Fibroblast of peridontal ligament (primary cell): ENCODE measurements around the gene ZNF335.
"Not testable (repeated sequence)": the region's sequence is repeated elsewhere in the genome, so short reads cannot be mapped to it uniquely, and the experiment has no call there.

ENCODE experiments used
- DNase-seq: peaks from one replicate; pipeline ENCODE4 v3.0.0-alpha.2; 2010; ENCODE audit errors: extremely low read depth

Gene ZNF335

GRCh38 chr20:45972500-45973183 lies 639 bp upstream of the ZNF335 start:
- no peak for DNase-seq

- DNase-seq, result no peak
Observed at GRCh38 chr20:45971425-45971674, 653 bp downstream of the ZNF335 start.

- peak; percentile 32 for DNase-seq
Observed at GRCh38 chr20:45970646-45971424, 1.2 kb downstream of the ZNF335 start.

GRCh38 chr20:45969712-45970634 lies 2.0 kb downstream of the ZNF335 start:
- peak; percentile 78 for DNase-seq

- DNase-seq, result no peak
Observed at GRCh38 chr20:45968801-45969711, 2.9 kb downstream of the ZNF335 start.

GRCh38 chr20:45968081-45968671 lies 3.8 kb downstream of the ZNF335 start:
- DNase-seq, result no peak

GRCh38 chr20:45967551-45968080 lies 4.4 kb downstream of the ZNF335 start:
- no peak for DNase-seq

GRCh38 chr20:45965169-45966002 lies 6.6 kb downstream of the ZNF335 start:
- no peak for DNase-seq

GRCh38 chr20:45964006-45964400 lies 8.0 kb downstream of the ZNF335 start:
- no peak for DNase-seq

GRCh38 chr20:45963059-45964005 lies 8.7 kb downstream of the ZNF335 start:
- peak; percentile 55 for DNase-seq

GRCh38 chr20:45962031-45962755 lies 9.8 kb downstream of the ZNF335 start:
- no peak for DNase-seq

GRCh38 chr20:45959956-45960630 lies 11.9 kb downstream of the ZNF335 start:
- no peak for DNase-seq

- DNase-seq, result no peak
Observed at GRCh38 chr20:45959126-45959525, 12.9 kb downstream of the ZNF335 start.

GRCh38 chr20:45958593-45958992 lies 13.4 kb downstream of the ZNF335 start:
- no peak for DNase-seq

GRCh38 chr20:45957021-45957941 lies 14.7 kb downstream of the ZNF335 start:
- no peak for DNase-seq

- DNase-seq, result not testable (repeated sequence)
Observed at GRCh38 chr20:45956326-45956725, 15.7 kb downstream of the ZNF335 start.
